ENCODE data around the gene LCK. TPM values are rescaled to one million over a fixed set of nuclear protein-coding genes. Genes with fewer than 3 reads are reported as not detected.

The LCK gene
- total and polyA plus RNA-seq, 2 donors (not counting 3 experiments of a cell fraction or from before 2014, with no cell fraction given) = 0.06 TPM; not detected in 1

- Histone ChIP-seq H3K79me2 (ENCODE audit: control insufficient read depth, insufficient read depth, low read length) (no peaks in the 10 kb centered on the region), H3K36me3 (ENCODE audit: control insufficient read depth in 2 of 2, extremely low read depth in 1 of 2, insufficient read depth in 2 of 2, low read length in 2 of 2) (no peaks in the 10 kb centered on the region), H3K4me3 (replicated peaks in 1 of 3; ENCODE audit: insufficient read depth in 1 of 3, low read depth in 1 of 3, low read length in 3 of 3) (peak overlapping the region; percentile 53 to 68 (median 68)), H3K4me2 (ENCODE audit: insufficient read depth, low read length) (peak overlapping the region; percentile 85), H4K20me1 (replicated peaks; ENCODE audit: control insufficient read depth, extremely low read depth, insufficient read depth, low read length) (no peaks in the 10 kb centered on the region), H2AFZ (ENCODE audit: low read depth, low read length) (peak overlapping the region; percentile 96), H3K9me1 (replicated peaks; ENCODE audit: control insufficient read depth, extremely low read depth, insufficient read depth, low read length) (no peaks in the 10 kb centered on the region), H3K27ac (ENCODE audit: insufficient read depth, low read depth, low read length) (no peak overlapping the region), H3K9me3 (replicated peaks; ENCODE audit: control insufficient read depth, insufficient read depth, low read length) (no peaks in the 10 kb centered on the region), H3K9ac (replicated peaks; ENCODE audit: extremely low read depth, insufficient read depth, low read length) (peak overlapping the region; percentile 83), H3K27me3 (ENCODE audit: control insufficient read depth in 2 of 2, insufficient read depth in 2 of 2, low read length in 2 of 2) (no peaks in the 10 kb centered on the region), H3K4me1 (ENCODE audit: control insufficient read depth, extremely low read depth, insufficient read depth, low read length) (peaks cover 27% of the 10 kb centered on the region)
- no TSS peak for BruUV-seq (replicated peaks)
- dilution Hi-C loops (cut with MboI; ENCODE audit: extremely low pct_ligation_motif_present, low sequenced_read_pairs) (no loop called here), intact Hi-C loops (cut with micrococcal nuclease) (no loop called here)
- no peak for DNase-seq (ENCODE audit: low read depth, low spot score)
- FAIRE-seq = no peak
- TF ChIP-seq EZH2 (IDR thresholded peaks at IDR 0.05; ENCODE audit: borderline replicate concordance, low read depth, low read length, severe bottlenecking) = no peak
- TF ChIP-seq CTCF (IDR thresholded peaks at IDR 0.05; ENCODE audit: extremely low read depth in 1 of 2, insufficient read depth in 1 of 2, low read depth in 1 of 2, low read length in 2 of 2) = no peak
- TF ChIP-seq JUN (IDR thresholded peaks at IDR 0.05; ENCODE audit: borderline replicate concordance, insufficient read depth, insufficient read length, low read depth) = no peak
- TF ChIP-seq POLR2A (IDR thresholded peaks at IDR 0.05; ENCODE audit: low read depth, low read length) = no peak
- TF ChIP-seq MAX (IDR thresholded peaks at IDR 0.05; ENCODE audit: insufficient read depth, insufficient read length) = no peak
- TF ChIP-seq GATA2 (IDR thresholded peaks at IDR 0.05; ENCODE audit: insufficient read depth, insufficient read length, low read depth, low read length) = no peak
- TF ChIP-seq POLR2AphosphoS5 (IDR thresholded peaks at IDR 0.05; ENCODE audit: insufficient read depth, low read depth, low read length) = no peak
- no peak for TF ChIP-seq MYC (IDR thresholded peaks at IDR 0.05; ENCODE audit: low read depth, low read length)
- POLR2A ChIA-PET = interaction anchor here (1.1 to 1.7 kb wide), 2 partner anchors 131 to 190 kb away, joined by 3 to 4 read pairs; partner anchors contain the start of gene MARCKSL1
- CTCF ChIA-PET = interaction anchor here (1.2 to 3.4 kb wide), 2 partner anchors 11 to 111 kb away, joined by 5 to 25 read pairs; no protein-coding TSS in a partner anchor
Measured at GRCh38 chr1:32204943-32205361, 46.1 kb upstream of the LCK start.
